Left lung (tissue), 10 donors: Measurements from ENCODE around the gene PPP6R1. TPM values are rescaled to one million over a fixed set of nuclear protein-coding genes. Genes with fewer than 3 reads are reported as not detected.

Experiments used
- ATAC-seq: fragments of 200-7000 bp; cut with Tn5 transposase; one replicate; pipeline ENCODE4 v1.9.1; 2020; ENCODE audit warnings: moderate library complexity
- DNase-seq, 4 donors: peaks; one replicate each; pipeline ENCODE4 v3.0.0-alpha.2; 2013 to 2020
- H3K27ac ChIP-seq, 2 donors: fragments of 200-600 bp; sonication (generic) in 1 of 2; one replicate each; pipeline versions ENCODE4 v1.5.0 to v1.8.0; 2020 to 2021
- H3K27me3 ChIP-seq, 2 donors: fragments of 200-600 bp; sonication (generic) in 1 of 2; one replicate each; pipeline versions ENCODE4 v1.5.0 to v1.8.0; 2020 to 2021
- H3K36me3 ChIP-seq, 2 donors: fragments of 200-600 bp; sonication (generic) in 1 of 2; one replicate each; pipeline versions ENCODE4 v1.5.0 to v1.8.0; 2020 to 2021
- H3K4me1 ChIP-seq, 2 donors: fragments of 200-600 bp; one replicate each; pipeline ENCODE4 v1.8.0; 2021
- H3K4me3 ChIP-seq, 2 donors: fragments of 200-600 bp; sonication (generic) in 1 of 2; one replicate each; pipeline versions ENCODE4 v1.5.0 to v1.8.0; 2020 to 2021; ENCODE audit warnings: mild to moderate bottlenecking in 1 of 2
- H3K9me3 ChIP-seq, 2 donors: fragments of 200-600 bp; sonication (generic) in 1 of 2; one replicate each; pipeline versions ENCODE4 v1.5.0 to v1.8.0; 2020 to 2021
- CTCF ChIP-seq, 2 donors: fragments of 200-600 bp; sonication (generic) in 1 of 2; IDR thresholded peaks; one replicate each; pipeline versions ENCODE4 v1.5.0 to v1.8.0; 2021; ENCODE audit warnings: antibody characterized with exemption in 2 of 2
- intact Hi-C, 2 donors: fragments of 100-400 bp; cut with DNase I; formaldehyde crosslinking; loops; one replicate each; pipeline versions ENCODE4 v1.11.2 to v1.14.2; 2022
- polyA plus RNA-seq, 6 donors: library from polyadenylated mRNA; unstranded; fragments of 120-200 nt; gene quantifications; one replicate each; pipeline ENCODE4 v1.2.1, GENCODE V29; 2013; ENCODE audit not compliant: insufficient read length in 6 of 6
- total RNA-seq, 2 donors: library from RNA; stranded (reverse); fragmentation: NEBNext Ultra II Directional; extraction: Animal tissue kit (Norgen Biotek cat#: 25700); gene quantifications; one replicate each; pipeline ENCODE4 v1.2.1, GENCODE V29; 2021
- donor health status: DM: no; HTN: yes; CAD: no.
- donor health status: DM: no; HTN: no; CAD: no.

PPP6R1 gene
- total and polyA plus RNA-seq, 8 donors, result 33.4 to 81.8 (median 41.8) TPM

DNA sequence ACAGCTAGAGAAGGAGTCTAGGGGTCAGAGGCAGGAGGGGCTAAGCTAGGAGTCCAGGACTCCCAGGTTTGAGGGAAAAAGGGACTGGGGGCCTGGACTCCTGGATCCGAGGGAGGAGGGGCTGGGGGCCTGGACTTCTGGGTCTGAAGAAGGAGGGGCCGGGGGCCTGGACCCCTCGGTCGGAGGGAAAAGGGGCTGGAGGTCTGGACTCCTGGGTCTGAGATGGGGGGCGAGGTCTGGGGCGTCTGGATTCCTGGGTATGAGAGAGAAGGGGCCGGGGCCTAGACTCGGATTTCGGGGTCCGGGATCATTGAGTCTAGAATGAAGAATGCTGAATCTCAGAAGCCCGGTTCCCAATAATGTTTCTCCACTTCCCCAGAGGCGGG, 43.5 kb upstream of the PPP6R1 start:
- ATAC-seq (no peak), DNase-seq (no peak)
- H3K27ac ChIP-seq, result no peak overlapping the region
- peak overlapping the region in 1 of 2 donors; percentile 26 for H3K4me3 ChIP-seq
- no peak for TF ChIP-seq CTCF (IDR thresholded peaks at IDR 0.05)
- intact Hi-C loops, result loop anchor here in 1 of 2 donors (10.0 kb wide), 1 partner anchor 82 kb away; the partner anchor contains the start of genes RPL28 and TMEM238
- H3K4me1 ChIP-seq, result peaks cover 0 to 10% of the 10 kb centered on the region in 2 donors
- no peaks in the 10 kb centered on the region for H3K9me3 ChIP-seq
- H3K36me3 ChIP-seq, result no peaks in the 10 kb centered on the region
- H3K27me3 ChIP-seq, result peaks cover 0 to 11% of the 10 kb centered on the region in 2 donors

GRCh38 chr19:55301459-55302317, 42.9 kb upstream of the PPP6R1 start:
- intact Hi-C loops, result loop anchor here in 1 of 2 donors (10.0 kb wide), 1 partner anchor 83 kb away; the partner anchor contains the start of genes RPL28 and TMEM238
- Histone ChIP-seq H3K27ac (no peak overlapping the region), H3K36me3 (no peaks in the 10 kb centered on the region), H3K9me3 (no peaks in the 10 kb centered on the region), H3K4me3 (peak overlapping the region; percentile 5 to 26), H3K27me3 (peaks cover 0 to 12% of the 10 kb centered on the region in 2 donors), H3K4me1 (peaks cover 0 to 10% of the 10 kb centered on the region in 2 donors)
- DNase-seq (peak; percentile 77 to 97 (median 92)), ATAC-seq (peak; percentile 98)
- TF ChIP-seq CTCF (IDR thresholded peaks at IDR 0.05), result peak; percentile 99

DNA sequence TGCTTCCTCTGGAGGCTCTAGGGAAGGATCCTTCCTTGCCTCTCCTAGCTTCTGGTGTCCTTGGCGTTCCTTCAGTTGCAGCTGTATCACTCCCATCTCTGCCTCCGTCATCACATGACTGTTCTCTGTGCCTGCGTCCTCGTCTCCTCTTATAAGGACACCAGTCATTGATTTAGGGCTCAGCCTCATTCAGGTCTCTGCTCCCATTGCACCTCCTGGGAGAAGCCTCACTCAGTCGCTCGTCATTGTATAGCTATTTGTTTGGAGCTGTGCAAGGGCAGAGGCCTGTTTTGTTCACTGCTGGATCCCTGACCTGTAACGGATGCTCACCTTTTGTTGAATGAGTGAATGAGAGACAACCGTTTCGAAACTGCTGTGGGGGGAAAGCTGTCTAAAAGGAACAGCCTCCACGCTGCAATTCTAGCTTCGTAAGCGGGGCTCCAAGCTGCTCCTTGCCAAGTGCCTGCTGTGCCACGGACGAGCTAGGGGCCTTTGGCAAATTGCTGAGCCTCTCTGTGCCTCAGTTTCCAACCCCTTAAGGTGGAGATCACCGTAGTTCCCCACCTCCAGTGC, 42.2 kb upstream of the PPP6R1 start:
- no peak overlapping the region for H3K27ac ChIP-seq
- DNase-seq (no peak), ATAC-seq (no peak)
- peaks cover 0 to 12% of the 10 kb centered on the region in 2 donors for H3K27me3 ChIP-seq
- H3K4me3 ChIP-seq, result no peak overlapping the region
- no peaks in the 10 kb centered on the region for H3K9me3 ChIP-seq
- H3K4me1 ChIP-seq, result peaks cover 0 to 10% of the 10 kb centered on the region in 2 donors
- intact Hi-C loops, result loop anchor here in 1 of 2 donors (10.0 kb wide), 1 partner anchor 84 kb away; the partner anchor contains the start of genes RPL28 and TMEM238
- no peak for TF ChIP-seq CTCF (IDR thresholded peaks at IDR 0.05)
- no peaks in the 10 kb centered on the region for H3K36me3 ChIP-seq

DNA sequence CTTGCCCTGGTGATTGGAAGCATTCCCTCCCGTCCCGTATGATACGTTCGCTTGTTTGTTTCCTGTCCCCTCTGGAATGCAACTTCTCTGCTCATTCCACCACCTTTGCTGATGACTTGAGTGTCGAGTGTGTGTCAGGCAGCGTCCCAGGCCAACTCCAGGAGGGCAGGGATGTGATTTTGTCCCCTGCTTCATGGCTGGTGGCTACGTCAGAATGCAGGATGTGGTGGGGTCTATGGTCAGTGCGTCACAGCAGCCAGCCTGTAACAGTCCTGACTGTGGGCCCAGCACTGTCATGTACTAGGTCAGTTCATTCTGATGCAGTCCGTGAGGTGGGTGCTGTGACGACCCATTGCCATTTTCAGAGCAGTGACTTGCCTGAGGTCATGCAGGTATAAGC, 41.2 kb upstream of the PPP6R1 start:
- no peak for ATAC-seq
- TF ChIP-seq CTCF (IDR thresholded peaks at IDR 0.05), result no peak
- no peak for DNase-seq
- no peak overlapping the region for H3K27ac ChIP-seq
- intact Hi-C loops, result loop anchor here in 1 of 2 donors (10.0 kb wide), 2 partner anchors 85 to 115 kb away; partner anchors contain the start of genes RPL28 and TMEM238
- H3K4me1 ChIP-seq, result peaks cover 0 to 10% of the 10 kb centered on the region in 2 donors
- H3K9me3 ChIP-seq, result no peaks in the 10 kb centered on the region
- no peaks in the 10 kb centered on the region for H3K36me3 ChIP-seq
- H3K4me3 ChIP-seq, result no peak overlapping the region
- H3K27me3 ChIP-seq, result peaks cover 0 to 12% of the 10 kb centered on the region in 2 donors

DNA sequence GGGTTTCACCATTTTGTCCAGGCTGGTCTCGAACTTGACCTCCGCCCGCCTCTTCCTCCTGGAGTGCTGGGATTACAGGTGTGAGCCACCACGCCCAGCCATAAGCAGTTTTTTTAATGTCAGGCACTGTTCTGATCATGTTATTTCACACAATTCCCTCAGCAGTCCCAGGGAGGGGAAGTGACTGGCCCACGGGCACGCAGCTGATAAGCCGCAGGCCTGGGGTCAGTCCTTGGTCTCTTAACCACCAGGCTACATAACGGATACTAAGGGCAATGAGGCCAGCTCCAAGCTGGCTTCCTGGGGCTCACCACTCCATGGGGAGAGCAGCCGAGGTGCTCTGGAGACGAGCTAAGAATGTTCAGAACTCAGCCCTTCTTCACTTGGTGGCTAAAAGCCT, 38.5 kb upstream of the PPP6R1 start:
- peaks cover 0 to 12% of the 10 kb centered on the region in 2 donors for H3K27me3 ChIP-seq

More for the DNA sequence above, 38.5 kb upstream of the PPP6R1 start:
- DNase-seq, result no peak
- TF ChIP-seq CTCF (IDR thresholded peaks at IDR 0.05), result no peak
- Histone ChIP-seq H3K36me3 (no peaks in the 10 kb centered on the region), H3K9me3 (no peaks in the 10 kb centered on the region), H3K4me1 (peaks cover 0 to 10% of the 10 kb centered on the region in 2 donors), H3K4me3 (no peak overlapping the region), H3K27ac (no peak overlapping the region)
- intact Hi-C loops, result loop anchor here in 1 of 2 donors (10.0 kb wide), 1 partner anchor 118 kb away; no protein-coding TSS in a partner anchor
- ATAC-seq, result no peak
